Measurements from ENCODE around the gene LRCH2. TPM values are rescaled to one million over a fixed set of nuclear protein-coding genes. Genes with fewer than 3 reads are reported as not detected.

The LRCH2 gene
- polyA plus RNA-seq, 1 donor = 3.8 TPM

Other genes with a start within 250 kb of the LRCH2 start
- not detected for gene IL13RA2, start 216.5 kb downstream of the LRCH2 start, polyA plus RNA-seq (ENCODE audit: insufficient read length)
- gene RBMXL3, start 44.7 kb downstream of the LRCH2 start, polyA plus RNA-seq (ENCODE audit: insufficient read length) = not detected
- not detected for gene LUZP4, start 55.6 kb upstream of the LRCH2 start, polyA plus RNA-seq (ENCODE audit: insufficient read length)